ENCODE results near the gene COPS3.

The COPS3 gene

DNA sequence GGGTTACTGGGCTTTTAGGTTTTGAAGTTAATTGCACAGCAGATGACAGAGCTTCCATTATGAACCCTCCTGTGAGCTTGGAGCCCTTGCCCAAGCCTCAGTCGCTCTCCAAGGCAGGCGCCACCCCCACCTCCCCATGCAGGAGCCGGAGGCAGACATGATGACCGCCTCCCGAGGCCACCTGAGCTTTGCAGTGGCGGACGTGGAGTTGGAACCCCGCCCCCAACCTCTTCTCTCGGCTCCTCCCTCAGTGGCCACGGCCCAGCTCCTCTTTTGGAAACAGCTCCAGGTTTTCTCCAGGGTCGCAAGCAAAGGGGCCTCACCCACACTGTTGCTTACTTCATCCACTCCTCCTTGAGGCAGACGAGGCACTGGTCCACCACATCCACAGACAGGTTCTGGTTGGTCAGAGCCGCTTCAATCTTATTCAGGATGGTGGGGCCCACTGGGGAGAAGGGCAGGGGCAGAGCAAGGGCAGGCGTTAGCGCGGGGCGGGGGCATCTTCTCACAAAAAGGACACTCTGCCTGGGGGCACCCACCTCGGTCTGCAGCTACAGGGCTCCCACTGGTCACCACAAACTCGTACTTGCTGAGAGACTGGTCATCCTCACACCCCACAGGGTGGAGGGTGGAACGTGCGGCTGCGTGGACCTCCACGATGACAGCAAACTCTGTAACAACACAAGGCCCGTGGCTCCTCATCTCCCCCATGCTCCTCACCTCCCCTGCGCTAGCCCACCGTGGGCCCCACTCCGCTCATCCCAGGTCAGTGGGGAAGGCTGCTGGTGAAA, 66.2 kb downstream of the COPS3 start:
- no peak for FAIRE-seq

DNA sequence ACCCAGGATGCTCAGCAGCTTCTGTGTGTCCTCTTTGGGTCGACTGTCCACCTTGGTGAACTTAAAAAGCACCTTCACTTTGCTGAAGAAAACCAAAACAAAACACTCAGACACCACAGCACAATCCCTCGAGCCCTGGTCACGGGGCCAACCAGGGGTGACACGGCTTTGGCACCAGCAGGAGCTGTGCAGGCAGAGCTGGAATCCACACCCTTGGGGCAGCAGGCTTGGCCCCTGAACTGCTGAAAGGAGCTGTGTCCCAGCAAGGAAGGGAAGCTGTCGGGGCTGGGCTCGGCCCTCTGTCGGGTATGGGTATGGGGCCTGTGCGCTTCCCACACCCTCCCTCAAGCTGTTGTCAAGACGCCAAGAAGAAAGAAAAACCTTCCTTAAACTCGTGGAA, 67.3 kb downstream of the COPS3 start:
- no peak for FAIRE-seq

DNA sequence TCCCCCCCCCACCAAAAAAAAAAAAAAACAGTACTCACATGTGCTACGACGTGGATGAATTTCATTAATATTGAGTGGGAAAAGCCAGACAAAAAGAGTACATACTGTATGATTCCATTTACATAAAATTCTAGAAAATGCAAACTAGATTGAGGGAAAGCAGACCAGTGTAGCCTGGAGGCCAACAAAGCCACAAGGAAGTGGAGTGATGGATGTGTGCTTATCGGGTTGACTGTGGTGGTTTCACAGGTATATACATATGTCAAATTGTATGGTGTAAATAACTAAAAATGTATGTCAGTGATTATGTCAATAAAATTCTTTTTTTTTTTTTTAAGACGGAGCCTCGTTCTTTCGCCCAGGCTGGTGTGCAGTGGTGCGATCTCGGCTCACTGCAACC, 73.0 kb downstream of the COPS3 start:
- no peak for FAIRE-seq

DNA sequence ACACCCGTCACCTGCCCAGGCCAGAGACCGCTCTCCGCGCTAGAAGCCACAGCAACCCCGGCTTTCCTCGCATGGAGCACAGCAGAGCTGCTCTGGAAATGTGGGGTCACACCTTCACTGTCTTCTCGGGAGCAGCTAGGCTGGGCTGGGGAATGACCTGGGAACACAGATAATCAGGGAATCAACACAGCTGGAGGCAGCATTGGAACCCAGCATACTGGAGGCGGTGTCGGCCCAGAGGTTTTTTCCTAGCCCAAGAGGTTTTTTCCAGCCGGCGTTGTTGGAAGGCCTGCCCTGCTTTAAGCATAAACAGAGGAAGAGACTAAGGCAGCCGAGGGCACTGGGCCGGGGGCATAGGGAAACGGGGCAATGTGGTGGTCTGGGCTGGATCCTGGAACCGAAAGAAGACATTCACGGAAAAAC, 74.1 kb downstream of the COPS3 start:
- FAIRE-seq, result no peak

DNA sequence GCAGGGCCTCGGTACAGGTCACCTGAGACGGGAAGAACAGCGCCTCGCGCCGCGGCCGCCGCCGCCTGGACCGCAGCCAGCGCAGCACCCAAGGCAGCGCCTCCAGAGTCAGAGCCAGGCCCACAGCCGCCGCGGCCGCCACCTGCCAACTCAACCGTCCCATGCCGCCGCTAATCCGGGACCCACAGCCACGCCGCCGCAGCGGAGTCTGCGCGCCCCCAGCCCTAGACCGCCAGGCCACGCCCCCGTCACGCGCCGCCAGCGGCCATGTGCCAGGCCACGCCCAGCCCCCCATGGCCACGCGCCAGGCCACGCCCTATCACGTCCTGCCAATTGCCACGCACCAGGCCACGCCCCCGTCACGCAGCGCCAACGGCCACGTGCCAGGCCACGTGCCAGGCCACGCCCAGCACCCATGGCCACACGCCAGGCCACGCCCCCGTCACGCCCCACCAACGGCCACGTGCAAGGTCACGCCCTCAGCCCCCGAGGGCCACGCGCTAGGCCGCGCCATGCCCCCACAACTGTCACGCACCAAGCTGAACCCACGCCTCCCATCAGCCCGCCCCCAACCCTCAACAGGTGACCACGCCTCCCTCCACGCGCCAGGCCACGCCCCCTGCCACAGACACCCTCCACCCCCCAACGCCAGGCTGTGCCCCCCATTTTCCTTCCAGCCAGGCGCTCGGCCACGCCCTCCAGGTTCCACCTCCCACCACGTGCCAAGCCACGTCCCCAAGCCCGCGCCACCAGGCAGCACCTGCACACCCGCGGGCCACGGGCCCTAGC, 74.7 kb downstream of the COPS3 start, which contains the start of gene PLD6:
TSS of gene PLD6 (minus strand) at position 210 of the 789 bp plus-strand sequence. CDS start at position 163, 47 bp downstream.
- no peak for FAIRE-seq

DNA sequence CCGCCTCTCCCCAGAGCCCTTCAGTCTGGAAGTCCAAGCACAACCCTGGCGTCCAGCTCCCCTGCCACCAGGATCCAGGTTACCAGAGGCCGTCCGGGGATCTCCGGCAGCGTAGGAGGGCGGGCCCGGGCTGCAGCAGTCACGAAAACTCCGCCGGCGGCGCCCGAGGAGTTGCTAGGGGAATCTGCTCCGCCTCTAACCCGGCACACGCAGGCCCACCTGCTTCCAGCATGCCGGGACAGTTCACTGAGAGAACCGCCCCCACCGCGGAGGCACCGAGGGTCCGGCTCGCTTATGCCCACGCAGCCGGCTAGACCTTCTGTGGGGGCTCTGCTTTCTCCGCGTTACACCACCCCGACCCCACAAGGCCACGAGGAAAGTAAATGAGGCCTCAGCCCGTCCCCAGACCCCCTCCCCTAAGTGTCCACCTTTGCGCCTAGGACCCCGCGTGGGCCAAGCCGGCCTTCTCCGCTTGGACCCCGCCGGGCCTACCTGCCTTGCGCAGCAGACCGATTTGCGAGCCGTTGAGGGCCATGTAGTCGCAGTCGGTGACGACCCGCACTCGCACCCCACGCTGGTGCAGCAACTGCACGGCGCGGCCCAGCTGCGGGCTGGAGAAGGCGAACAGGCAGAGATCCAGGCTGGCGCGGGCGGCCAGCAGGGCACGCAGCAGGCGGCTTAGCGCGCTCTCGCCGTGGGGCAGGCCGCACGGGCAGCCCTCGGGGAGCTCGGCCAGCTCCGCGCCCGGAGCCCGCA, 75.5 kb downstream of the COPS3 start:
- no peak for FAIRE-seq

DNA sequence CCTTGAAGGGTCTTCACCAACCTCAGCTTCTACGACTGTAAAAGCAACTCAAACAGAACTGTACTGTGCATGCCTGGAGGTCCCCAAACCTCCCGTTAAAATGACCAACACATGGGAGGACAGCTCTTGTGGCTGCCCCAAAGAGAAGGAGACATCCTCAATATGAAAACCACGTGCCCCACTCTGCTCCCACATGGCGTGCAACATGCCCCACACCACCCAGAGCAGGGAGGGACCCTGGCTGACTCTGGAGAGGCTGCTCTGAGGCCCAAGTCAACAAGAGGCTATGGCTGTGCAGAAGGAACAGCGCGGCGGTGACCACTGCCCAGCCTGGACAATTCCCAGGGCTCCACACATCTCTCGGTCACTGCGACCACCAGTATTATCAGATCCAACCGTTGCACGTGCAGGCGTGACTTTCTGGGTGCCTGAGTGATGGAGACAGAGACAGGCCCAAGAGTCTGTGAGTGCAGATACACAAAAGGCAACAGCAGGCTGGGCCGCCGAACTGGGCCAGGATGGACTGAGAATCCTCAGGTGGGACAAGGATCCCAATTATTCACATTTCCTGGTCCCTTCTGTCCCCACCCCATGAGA, 76.3 kb downstream of the COPS3 start:
- FAIRE-seq, result no peak

DNA sequence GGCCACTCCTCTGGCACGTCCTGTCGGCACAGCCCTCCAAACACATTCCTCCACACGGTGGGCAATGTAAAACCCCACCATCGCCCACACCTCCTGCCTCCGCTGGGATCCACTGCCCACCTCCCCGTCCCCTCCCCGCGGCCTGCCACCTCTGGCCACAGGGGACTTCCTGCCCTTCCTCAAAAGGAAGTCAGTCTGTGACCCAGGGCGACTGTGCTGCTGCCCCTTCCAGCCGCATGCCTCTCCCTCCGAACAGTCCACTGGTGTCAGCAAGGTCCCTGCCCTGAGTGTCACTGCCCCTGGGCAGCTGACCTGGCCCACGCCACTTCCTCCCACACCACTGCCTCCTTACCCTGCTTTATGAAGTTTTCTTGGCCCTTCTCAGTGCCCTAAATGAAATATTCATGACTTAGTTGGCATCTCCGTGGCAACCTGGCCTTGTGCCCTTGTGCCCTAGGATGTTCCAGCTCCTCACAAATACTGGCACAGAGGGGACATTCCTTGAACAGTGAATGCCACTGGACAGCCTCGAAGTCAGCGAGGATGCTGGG, 76.9 kb downstream of the COPS3 start:
- no peak for FAIRE-seq

DNA sequence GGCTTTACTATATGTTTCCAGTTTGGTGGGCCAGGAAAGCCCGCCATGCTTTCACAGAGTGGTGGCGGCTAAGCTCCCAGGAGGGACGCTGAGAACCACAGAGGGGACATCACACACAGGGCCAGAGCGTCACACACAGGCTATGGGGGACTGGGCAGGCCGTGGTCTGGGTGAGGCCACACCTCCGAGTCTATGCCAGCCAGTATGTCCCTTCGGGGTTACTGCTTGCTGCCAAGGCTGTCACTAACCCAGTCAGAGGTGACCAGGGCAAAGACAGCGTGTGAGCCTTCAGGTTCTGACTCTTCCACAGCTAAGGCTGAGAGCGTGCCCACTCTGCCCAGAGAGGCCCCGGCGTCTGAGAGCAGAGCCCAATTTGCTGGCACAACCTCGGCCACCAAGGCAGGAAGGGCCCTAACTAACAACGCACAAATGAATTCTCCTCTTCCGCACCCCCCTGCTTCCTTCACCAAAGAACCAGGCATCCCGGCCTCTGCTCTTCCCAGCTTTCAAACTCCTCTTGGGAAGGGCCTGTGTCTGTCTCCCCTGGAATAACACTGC, 77.8 kb downstream of the COPS3 start:
- FAIRE-seq, result no peak

DNA sequence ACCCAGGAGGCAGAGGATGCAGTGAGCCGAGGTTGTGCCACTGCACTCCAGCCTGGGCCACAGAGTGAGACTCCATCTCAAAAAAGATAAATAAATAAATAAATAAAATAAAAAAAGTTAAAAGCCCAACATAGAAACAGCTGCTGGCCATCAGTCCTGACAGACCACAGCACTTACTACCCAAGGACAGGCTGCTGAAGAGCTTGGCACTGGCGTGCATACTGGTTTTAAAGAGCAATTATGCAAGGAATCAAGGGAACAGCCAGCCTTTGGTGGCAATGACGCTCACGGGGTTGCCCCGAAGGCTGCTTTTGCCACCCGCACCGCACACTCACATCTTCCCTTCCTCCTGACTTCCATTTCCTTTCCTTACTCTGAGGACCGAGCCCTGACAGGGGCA, 79.1 kb downstream of the COPS3 start:
- no peak for FAIRE-seq

DNA sequence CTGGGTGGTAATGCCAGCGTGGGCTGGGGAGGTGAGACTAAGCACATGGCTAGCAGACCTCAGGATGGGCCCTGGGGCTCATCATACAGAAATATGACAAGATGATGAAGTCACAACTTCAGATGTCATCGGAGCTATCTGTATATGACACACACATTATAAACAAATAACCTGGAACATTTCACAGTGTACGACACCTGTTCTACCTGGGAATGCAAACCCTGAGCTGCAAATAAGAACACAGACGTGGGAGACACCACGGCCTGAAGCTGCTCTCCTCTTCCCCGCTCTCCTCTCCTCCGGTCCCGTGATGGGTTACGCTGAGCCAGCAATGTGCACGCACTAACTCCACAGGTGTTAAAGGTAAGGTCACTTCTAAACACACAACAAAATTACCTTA, 79.8 kb downstream of the COPS3 start:
- FAIRE-seq, result no peak

DNA sequence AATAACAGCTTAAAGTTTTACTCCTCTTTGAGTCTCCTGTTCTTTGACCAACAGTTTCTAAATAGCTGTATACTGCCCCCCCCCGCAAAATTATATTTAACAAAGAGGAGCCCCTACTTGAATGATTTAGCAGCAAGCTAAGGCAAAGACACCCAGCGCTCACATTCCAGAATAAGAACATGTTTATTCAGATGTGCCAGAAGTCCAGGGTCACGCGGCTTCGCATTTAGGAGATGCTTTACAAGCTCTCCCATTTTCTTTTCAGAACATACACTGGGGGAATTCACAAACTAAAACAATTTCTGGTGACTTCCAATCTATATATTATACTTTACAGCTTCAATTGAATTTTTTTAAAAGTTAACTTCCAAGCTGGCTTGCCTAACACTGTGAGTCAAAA, 80.2 kb downstream of the COPS3 start:
- no peak for FAIRE-seq

DNA sequence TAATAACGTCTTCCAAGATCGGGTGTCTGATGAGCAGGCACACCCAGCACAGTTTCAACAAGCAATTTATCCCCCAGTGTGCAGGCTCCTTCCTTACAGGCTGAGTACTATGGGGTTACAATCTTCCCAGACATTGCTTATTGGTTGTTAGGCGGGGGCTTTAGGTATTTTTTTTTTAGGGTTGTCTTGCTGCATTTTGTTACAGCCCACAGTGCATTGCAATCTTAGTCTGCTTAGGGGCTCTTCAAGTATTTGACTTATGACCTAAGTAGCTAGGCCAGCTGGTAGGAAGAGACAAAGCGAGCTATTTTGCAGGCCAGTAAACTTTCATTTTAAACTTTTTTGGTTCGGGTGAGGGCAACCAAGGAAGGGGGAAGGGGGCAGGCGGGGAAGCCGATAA, 80.7 kb downstream of the COPS3 start:
- FAIRE-seq, result no peak

DNA sequence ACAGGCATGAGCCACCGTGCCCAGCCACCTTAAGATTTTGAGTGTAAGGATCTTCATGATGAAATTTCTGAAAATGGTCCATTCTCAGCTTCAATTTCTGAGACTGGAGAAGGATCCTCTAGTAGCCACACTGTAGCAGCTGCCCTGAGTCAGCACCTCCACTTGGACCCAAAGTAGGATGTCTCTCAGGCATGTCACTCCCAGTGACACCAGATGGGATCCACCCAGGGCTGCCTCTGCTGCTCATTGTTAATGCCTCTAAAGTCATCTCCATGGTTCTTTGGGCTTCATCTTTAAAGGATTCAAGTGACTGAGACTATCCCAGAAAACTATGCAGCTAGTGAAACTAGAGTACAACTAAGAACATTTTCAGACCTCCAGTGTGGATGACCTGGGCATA, 82.8 kb downstream of the COPS3 start:
- FAIRE-seq, result no peak

DNA sequence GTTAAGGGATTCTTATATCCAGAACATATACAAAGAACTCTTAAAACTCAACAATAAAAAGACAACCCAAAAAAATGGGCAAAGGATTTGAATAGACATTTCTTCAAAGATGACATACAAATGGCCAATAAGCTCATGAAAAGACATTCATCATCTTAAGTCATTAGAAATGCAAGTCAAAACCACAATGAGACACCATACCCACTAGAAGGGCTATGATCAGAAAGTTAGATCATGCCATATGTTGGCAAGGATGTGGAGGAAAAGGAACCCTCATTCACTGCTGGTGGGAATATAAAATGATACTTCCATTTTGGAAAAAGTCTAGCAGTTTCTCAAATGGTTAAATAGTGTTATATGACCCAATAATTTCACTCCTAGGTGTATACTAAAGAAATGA, 84.3 kb downstream of the COPS3 start:
- FAIRE-seq, result no peak

Measured in TTC549 (cell line).